ENCODE results near the gene LRP8. TPM values are rescaled to one million over a fixed set of nuclear protein-coding genes. Genes with fewer than 3 reads are reported as not detected.

The LRP8 gene
- polyA plus RNA-seq, 1 of the 3 experiments (the other 2 are of a cell fraction) = 19.9 TPM

DNA sequence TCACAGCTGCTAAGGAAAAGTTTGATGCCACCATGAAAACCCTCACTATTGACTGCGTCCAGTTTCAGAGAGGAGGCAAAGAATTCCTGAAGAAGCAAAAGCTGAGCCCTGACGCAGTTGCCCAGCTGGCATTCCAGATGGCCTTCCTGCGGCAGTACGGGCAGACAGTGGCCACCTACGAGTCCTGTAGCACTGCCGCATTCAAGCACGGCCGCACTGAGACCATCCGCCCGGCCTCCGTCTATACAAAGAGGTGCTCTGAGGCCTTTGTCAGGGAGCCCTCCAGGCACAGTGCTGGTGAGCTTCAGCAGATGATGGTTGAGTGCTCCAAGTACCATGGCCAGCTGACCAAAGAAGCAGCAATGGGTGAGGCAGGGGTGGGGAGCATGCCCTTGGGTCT, 116.9 kb downstream of the LRP8 start (continued):
- TF ChIP-seq EZH2phosphoT487 (IDR thresholded peaks at IDR 0.05; ENCODE audit: borderline replicate concordance, low read depth) (no peak), YY1 (IDR thresholded peaks at IDR 0.05; ENCODE audit: low read depth) (no peak), TAF1 (IDR thresholded peaks at IDR 0.05; ENCODE audit: borderline replicate concordance, low read depth, low read length) (no peak), RFX5 (IDR thresholded peaks at IDR 0.05; ENCODE audit: low read length) (no peak), TEAD4 (IDR thresholded peaks at IDR 0.05; ENCODE audit: borderline replicate concordance, insufficient read depth) (no peak)

DNA sequence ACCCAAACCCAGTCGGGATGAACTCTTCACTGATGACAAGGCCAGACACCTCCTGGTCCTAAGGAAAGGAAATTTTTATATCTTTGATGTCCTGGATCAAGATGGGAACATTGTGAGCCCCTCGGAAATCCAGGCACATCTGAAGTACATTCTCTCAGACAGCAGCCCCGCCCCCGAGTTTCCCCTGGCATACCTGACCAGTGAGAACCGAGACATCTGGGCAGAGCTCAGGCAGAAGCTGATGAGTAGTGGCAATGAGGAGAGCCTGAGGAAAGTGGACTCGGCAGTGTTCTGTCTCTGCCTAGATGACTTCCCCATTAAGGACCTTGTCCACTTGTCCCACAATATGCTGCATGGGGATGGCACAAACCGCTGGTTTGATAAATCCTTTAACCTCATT, 117.5 kb downstream of the LRP8 start:
- no peak overlapping the region for H3K4me2 ChIP-seq
- no peak for TF ChIP-seq FOXM1 (IDR thresholded peaks at IDR 0.05; ENCODE audit: low read depth)
- no peak for TF ChIP-seq GATA2 (CRISPR knock-in tag; IDR thresholded peaks at IDR 0.05)
- TF ChIP-seq SIN3A (IDR thresholded peaks at IDR 0.05; ENCODE audit: borderline replicate concordance, low read depth, low read length) = no peak
- TF ChIP-seq RFX5 (IDR thresholded peaks at IDR 0.05; ENCODE audit: low read length) = no peak
- TF ChIP-seq, protein P1, sequence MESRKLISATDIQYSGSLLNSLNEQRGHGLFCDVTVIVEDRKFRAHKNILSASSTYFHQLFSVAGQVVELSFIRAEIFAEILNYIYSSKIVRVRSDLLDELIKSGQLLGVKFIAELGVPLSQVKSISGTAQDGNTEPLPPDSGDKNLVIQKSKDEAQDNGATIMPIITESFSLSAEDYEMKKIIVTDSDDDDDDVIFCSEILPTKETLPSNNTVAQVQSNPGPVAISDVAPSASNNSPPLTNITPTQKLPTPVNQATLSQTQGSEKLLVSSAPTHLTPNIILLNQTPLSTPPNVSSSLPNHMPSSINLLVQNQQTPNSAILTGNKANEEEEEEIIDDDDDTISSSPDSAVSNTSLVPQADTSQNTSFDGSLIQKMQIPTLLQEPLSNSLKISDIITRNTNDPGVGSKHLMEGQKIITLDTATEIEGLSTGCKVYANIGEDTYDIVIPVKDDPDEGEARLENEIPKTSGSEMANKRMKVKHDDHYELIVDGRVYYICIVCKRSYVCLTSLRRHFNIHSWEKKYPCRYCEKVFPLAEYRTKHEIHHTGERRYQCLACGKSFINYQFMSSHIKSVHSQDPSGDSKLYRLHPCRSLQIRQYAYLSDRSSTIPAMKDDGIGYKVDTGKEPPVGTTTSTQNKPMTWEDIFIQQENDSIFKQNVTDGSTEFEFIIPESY (IDR thresholded peaks at IDR 0.05; ENCODE audit: borderline replicate concordance, low read depth) = no peak
- TF ChIP-seq TCF12 (IDR thresholded peaks at IDR 0.05) = no peak
- TF ChIP-seq NRF1 (IDR thresholded peaks at IDR 0.05; ENCODE audit: low read depth, low read length) = no peak
- TF ChIP-seq, protein P2, sequence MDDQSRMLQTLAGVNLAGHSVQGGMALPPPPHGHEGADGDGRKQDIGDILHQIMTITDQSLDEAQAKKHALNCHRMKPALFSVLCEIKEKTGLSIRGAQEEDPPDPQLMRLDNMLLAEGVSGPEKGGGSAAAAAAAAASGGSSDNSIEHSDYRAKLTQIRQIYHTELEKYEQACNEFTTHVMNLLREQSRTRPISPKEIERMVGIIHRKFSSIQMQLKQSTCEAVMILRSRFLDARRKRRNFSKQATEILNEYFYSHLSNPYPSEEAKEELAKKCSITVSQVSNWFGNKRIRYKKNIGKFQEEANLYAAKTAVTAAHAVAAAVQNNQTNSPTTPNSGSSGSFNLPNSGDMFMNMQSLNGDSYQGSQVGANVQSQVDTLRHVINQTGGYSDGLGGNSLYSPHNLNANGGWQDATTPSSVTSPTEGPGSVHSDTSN (IDR thresholded peaks at IDR 0.05) = no peak
- TF ChIP-seq CHD2 (IDR thresholded peaks at IDR 0.05; ENCODE audit: low read length, partially characterized antibody) = no peak
- no peaks in the 10 kb centered on the region for H3K4me1 ChIP-seq (ENCODE audit: control insufficient read depth in 1 of 2, insufficient read depth in 2 of 2, low read depth in 1 of 2, low read length in 1 of 2)
- no peak overlapping the region for H2AFZ ChIP-seq (ENCODE audit: low read depth)
- H3F3A ChIP-seq (replicated peaks; ENCODE audit: insufficient read depth) = no peaks in the 10 kb centered on the region
- CTCF ChIA-PET = no interaction called here
- no peaks in the 10 kb centered on the region for H3K9me2 ChIP-seq
- no peaks in the 10 kb centered on the region for H3K27me3 ChIP-seq (ENCODE audit: insufficient read depth)
- POLR2A ChIA-PET = interaction anchor here (1.3 kb wide), 1 partner anchor 9 kb away, joined by 3 read pairs; no protein-coding TSS in a partner anchor
- H3K27ac ChIP-seq (ENCODE audit: low read depth in 2 of 2, low read length in 1 of 2) = no peak overlapping the region
- WGBS (ENCODE audit: low lambda C conversion rate) = 91% methylated on average over 7 of the region's 7 CpGs
- no peak for DNase-seq
- H3K9me3 ChIP-seq = peaks cover 2% of the 10 kb centered on the region; the same call in 1 of the 2 replicates
- H3K9ac ChIP-seq = no peak overlapping the region
- no peaks in the 10 kb centered on the region for H3K79me2 ChIP-seq (ENCODE audit: insufficient read depth)
- H3K4me3 ChIP-seq (ENCODE audit: low read depth in 2 of 2, low read length in 1 of 2) = no peak overlapping the region
- peaks cover 51 to 73% of the 10 kb centered on the region in 2 experiments for H3K36me3 ChIP-seq (replicated peaks in 1 of 2; ENCODE audit: control insufficient read depth in 1 of 2, insufficient read depth in 2 of 2, low read length in 1 of 2)
- H4K20me1 ChIP-seq (ENCODE audit: insufficient read depth) = no peaks in the 10 kb centered on the region

DNA sequence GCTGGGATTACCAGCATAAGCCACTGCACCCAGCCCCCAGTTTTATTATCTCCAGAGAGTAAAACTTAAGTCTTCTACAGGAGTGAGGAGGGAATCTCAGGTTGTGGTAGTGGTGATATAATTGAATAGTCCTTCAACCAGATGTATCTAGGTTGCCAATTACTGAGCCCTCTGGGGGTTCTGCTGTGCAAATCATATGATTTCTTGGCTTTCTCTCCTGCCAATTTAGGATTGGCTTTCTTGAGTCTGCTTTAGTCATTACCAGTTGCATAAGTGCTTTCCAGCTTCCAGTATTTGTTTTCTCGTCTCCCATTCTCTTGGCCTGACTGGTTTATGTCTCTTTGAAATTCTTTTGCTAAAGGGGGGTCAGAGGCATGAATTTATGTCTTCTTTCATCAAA, 120.1 kb downstream of the LRP8 start:
- CTCF ChIA-PET = no interaction called here
- Histone ChIP-seq H3K27me3 (ENCODE audit: insufficient read depth) (no peaks in the 10 kb centered on the region), H3K4me1 (ENCODE audit: control insufficient read depth in 1 of 2, insufficient read depth in 2 of 2, low read depth in 1 of 2, low read length in 1 of 2) (no peaks in the 10 kb centered on the region), H3K79me2 (ENCODE audit: insufficient read depth) (no peaks in the 10 kb centered on the region; the same call in 1 of the 2 replicates), H3K27ac (ENCODE audit: low read depth in 2 of 2, low read length in 1 of 2) (no peak overlapping the region), H3K4me3 (ENCODE audit: low read depth in 2 of 2, low read length in 1 of 2) (no peak overlapping the region), H3K9ac (no peak overlapping the region), H4K20me1 (ENCODE audit: insufficient read depth) (no peaks in the 10 kb centered on the region), H2AFZ (ENCODE audit: low read depth) (no peak overlapping the region), H3K9me3 (peaks cover 4% of the 10 kb centered on the region; the same call in 1 of the 2 replicates), H3K9me2 (no peaks in the 10 kb centered on the region), H3F3A (replicated peaks; ENCODE audit: insufficient read depth) (peaks cover 5% of the 10 kb centered on the region), H3K36me3 (replicated peaks in 1 of 2; ENCODE audit: control insufficient read depth in 1 of 2, insufficient read depth in 2 of 2, low read length in 1 of 2) (peaks cover 51 to 77% of the 10 kb centered on the region in 2 experiments), H3K4me2 (no peak overlapping the region)
- POLR2A ChIA-PET = no interaction called here
- no peak for DNase-seq
- WGBS (ENCODE audit: low lambda C conversion rate) = 97% methylated on average over 1 of the region's 1 CpG
- TF ChIP-seq, protein P3, sequence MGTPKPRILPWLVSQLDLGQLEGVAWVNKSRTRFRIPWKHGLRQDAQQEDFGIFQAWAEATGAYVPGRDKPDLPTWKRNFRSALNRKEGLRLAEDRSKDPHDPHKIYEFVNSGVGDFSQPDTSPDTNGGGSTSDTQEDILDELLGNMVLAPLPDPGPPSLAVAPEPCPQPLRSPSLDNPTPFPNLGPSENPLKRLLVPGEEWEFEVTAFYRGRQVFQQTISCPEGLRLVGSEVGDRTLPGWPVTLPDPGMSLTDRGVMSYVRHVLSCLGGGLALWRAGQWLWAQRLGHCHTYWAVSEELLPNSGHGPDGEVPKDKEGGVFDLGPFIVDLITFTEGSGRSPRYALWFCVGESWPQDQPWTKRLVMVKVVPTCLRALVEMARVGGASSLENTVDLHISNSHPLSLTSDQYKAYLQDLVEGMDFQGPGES (IDR thresholded peaks at IDR 0.05; ENCODE audit: low read depth, low read length) = no peak
- TF ChIP-seq MXI1 (IDR thresholded peaks at IDR 0.05; ENCODE audit: low read depth, low read length) (no peak), TAF1 (IDR thresholded peaks at IDR 0.05; ENCODE audit: borderline replicate concordance, low read depth, low read length) (no peak), SMC3 (IDR thresholded peaks at IDR 0.05; ENCODE audit: low read depth, low read length) (no peak), YY1 (IDR thresholded peaks at IDR 0.05; ENCODE audit: low read depth) (no peak), MEF2A (IDR thresholded peaks at IDR 0.05; ENCODE audit: borderline replicate concordance, low read depth) (no peak), TCF12 (IDR thresholded peaks at IDR 0.05) (no peak), CHD2 (IDR thresholded peaks at IDR 0.05; ENCODE audit: low read length, partially characterized antibody) (no peak), TEAD4 (IDR thresholded peaks at IDR 0.05; ENCODE audit: borderline replicate concordance, insufficient read depth) (no peak), EP300 (IDR thresholded peaks at IDR 0.05; ENCODE audit: borderline replicate concordance in 1 of 2, low read depth in 1 of 2, low read length in 1 of 2) (no peak)
- TF ChIP-seq, protein P2 (IDR thresholded peaks at IDR 0.05) = no peak
- TF ChIP-seq, protein P4, sequence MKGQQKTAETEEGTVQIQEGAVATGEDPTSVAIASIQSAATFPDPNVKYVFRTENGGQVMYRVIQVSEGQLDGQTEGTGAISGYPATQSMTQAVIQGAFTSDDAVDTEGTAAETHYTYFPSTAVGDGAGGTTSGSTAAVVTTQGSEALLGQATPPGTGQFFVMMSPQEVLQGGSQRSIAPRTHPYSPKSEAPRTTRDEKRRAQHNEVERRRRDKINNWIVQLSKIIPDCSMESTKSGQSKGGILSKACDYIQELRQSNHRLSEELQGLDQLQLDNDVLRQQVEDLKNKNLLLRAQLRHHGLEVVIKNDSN (IDR thresholded peaks at IDR 0.05; ENCODE audit: borderline replicate concordance, low read depth) = no peak

All from SK-N-SH (cell line).